Stimulated activated CD4-positive, alpha-beta T cell treated with anti-CD3 and anti-CD28 coated beads, Interleukin-4, amount 100 ng/mL, for 48 hours (primary cell): ENCODE measurements around the gene FAM222B.
"Not testable (repeated sequence)": the region's sequence is repeated elsewhere in the genome, so short reads cannot be mapped to it uniquely, and the experiment has no call there.

Experiments used
- DNase-seq, 2 donors: peaks; one replicate each; pipeline ENCODE4 v3.0.0-alpha.2; 2020; ENCODE audit warnings: low read depth in 2 of 2

FAM222B gene

GRCh38 chr17:28746611-28747050, 96.0 kb downstream of the FAM222B start:
- DNase-seq, result no peak

DNA sequence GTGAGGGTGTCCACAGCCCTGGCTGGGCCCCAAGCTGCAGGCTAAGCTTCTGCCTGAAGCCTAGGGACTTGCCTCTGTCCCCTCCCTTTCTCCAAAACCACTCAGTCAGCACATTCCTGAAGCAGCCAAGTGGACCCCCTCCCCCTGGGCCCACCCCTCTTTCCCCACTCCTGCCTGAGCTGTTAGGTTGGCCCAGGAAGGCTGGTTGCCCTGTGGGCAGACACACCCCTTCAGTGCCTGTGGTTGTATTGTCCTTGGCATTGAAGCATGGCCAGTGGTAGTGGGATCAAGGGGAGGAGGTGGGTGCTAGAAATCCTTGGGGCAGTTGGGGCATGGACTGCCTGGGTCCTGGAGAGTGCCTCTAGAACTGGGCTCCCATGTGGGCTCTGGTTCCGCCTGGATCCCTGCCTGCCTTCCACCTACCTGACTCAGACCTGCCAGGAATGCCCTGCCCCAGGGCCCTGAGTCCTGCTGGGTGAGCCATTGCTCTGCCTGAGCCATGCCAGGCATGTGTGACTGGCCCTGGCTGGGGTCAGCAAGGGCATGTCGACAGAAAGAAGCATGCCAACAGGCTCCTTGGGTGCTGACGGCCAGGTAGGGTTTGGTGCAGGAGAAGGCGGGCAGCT, 96.7 kb downstream of the FAM222B start:
- no peak for DNase-seq

GRCh38 chr17:28744972-28745785, 97.4 kb downstream of the FAM222B start:
- no peak for DNase-seq

- peak; percentile 61 to 62 for DNase-seq
Measured at GRCh38 chr17:28744104-28744971, 98.3 kb downstream of the FAM222B start.

DNA sequence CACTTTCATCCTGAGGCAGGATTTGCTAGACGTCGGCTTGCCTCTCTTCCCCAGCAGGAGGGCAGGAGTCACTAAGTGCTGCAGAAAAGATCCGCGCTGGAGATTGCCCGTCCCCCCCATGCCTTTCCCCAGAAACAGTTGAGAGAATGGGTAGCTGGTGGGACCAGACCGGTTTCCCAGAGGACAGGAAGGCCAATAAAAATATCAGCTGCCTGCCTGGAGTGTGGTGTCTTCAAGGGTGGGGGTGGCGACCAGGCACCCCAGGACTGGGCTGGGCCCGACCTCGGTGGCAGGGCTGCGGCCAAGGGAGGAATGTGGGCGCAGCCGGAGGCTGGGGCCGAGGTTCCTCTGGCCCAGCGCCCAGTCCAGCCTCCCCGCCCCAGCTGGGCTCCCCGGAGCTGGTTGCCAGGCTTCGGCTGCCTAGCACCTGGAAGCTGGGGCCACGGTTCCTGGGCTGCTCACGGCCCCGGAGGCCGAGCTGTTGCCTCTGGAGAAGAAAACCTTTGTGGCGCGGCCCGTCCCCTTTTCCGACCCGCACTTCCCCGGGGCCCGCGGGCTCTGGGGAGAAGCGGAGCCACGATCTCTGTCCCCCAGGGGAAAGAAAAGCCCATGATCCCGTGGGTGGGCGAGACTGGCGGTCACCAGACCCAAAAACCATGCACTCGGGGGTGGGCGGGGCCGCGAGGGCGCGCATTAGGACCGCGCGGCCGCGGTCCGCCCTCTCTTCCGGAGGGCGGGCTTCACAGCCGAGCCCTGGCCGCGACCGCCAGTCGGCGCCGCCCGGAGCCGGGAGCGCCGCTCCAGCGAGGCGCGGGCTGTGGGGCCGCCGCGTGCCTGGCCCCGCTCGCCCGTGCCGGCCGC, 99.1 kb downstream of the FAM222B start, which contains the start of gene TRAF4:
TSS of gene TRAF4 (plus strand) at position 769 of the 861 bp plus-strand sequence. CDS start 102 bp downstream, outside the sequence.
- DNase-seq, result peak; percentile 71 to 78

- DNase-seq, result no peak
Measured at GRCh38 chr17:28741358-28742349, 100.9 kb downstream of the FAM222B start.

- DNase-seq, result no peak
Measured at GRCh38 chr17:28740406-28741357, 101.9 kb downstream of the FAM222B start.

DNA sequence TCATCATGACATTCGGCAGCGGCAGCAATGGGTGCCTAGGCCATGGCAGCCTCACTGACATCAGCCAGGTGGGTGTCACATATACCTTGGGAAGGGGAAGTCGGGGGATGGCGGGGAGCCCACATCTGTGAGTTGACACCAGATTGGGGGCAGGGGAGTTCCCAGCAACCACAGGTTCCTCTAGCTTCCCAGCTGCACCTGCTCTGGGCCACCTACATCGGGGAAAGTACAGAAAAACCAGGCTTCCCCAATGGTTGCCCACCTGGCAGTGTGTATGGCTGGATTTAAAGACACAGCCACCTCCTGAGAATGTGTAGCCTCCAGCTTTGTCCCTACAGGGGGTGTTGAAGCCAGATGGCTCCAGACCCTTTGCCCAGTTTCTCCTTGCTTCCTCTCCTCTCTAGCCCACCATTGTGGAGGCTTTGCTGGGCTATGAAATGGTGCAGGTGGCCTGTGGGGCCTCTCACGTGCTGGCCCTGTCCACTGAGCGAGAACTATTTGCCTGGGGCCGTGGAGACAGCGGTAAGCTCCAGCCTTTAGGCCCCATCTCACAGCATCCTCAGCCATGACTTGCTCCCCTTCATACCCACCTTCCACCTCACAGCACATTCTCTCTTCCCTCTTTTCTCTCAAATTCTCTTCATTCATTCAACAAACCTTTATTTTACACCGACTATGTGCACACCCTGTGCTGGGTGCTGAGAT, 103.8 kb downstream of the FAM222B start:
- DNase-seq, result no peak

- no peak for DNase-seq
Measured at GRCh38 chr17:28737770-28738679, 104.6 kb downstream of the FAM222B start.

- DNase-seq, result no peak
Measured at GRCh38 chr17:28737316-28737715, 105.3 kb downstream of the FAM222B start.

- DNase-seq, result not testable (repeated sequence)
Measured at GRCh38 chr17:28735913-28736769, 106.4 kb downstream of the FAM222B start.

GRCh38 chr17:28735242-28735722, 107.3 kb downstream of the FAM222B start:
- no peak for DNase-seq

- no peak for DNase-seq
Measured at GRCh38 chr17:28734712-28735241, 107.8 kb downstream of the FAM222B start.

DNA sequence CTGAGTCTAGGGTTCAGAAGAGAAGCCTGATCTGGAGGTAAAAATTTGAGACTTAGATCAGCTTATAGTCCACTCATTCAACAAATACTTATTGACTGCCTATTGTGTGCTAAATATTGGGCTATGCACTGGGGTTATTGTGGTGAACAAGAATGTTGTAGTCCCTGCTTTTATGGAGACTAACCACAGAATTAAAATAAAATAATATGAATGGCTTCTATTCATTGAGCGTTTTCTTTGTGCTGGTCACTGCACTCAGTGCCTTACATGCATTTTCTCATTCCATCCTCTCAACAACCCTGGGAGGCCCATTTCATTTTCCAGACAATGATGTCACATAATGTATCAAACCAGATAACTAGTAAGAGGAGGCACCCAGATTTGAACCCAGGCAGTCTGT, 109.2 kb downstream of the FAM222B start:
- no peak for DNase-seq

DNA sequence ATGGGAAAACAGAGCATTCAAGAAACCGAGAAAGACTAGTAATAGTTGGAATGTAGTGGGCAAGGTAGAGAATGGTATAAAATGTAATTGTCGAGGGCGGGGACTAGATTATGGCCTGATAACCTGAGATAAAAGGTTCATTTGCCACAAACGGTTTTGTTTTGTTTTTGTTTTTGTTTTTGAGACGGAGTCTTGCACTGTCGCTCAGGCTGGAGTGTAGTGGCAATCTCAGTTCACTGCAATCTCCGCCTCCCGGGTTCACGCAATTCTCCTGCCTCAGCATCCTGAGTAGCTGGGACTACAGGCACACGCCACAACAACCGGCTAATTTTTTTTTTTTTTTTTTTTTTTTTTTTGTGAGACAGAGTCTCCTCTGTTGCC, 112.7 kb downstream of the FAM222B start:
- DNase-seq, result no peak
